GM12892 (cell line): ENCODE measurements around the gene AQP2.

Experiments used
- POLR2A ChIP-seq: IDR thresholded peaks from 2 replicates; pipeline ENCODE4 v1.6.1; 2011; ENCODE audit warnings: low read depth, low read length, control low read depth
- POLR2AphosphoS5 ChIP-seq: IDR thresholded peaks from 2 replicates; pipeline ENCODE4 v1.6.1; 2011; ENCODE audit warnings: low read depth, low read length, control low read depth
- TAF1 ChIP-seq: IDR thresholded peaks from 2 replicates; pipeline ENCODE4 v1.6.1; 2011; ENCODE audit warnings: low read depth, mild to moderate bottlenecking, control low read depth, low read length, borderline replicate concordance

DNA sequence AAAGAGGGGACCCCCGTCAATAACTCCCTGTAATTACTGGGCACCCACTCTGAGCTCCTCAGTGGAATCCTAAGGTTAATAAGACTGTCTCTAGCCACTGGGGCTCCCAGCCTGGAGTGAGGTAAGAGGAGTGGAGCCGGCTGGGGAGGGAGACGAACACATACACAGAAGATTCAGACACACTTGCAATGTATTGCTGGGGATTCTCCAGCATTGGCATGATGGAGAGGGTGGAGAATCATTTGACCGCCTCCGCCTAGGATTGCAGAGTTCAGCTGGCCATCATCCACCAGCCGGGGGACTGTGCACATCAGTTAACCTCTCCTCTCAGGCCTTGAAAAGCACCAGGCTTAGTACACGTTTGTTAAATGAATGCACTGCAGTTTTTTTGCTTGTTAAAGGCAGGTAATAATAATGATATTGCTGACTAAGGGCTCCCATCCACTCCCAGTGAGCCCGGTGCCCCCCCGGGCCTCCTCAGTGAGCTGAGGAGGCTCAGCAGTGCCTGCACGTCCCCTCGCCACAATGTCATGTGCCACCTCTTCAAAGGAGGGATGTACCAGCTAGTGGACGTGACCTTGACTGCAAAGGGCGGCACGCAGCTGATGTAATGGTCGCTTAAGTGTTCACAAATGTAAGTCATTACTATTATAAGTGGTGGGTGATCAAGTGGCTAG lies 26.5 kb upstream of the AQP2 start:
- TF ChIP-seq POLR2AphosphoS5 (no peak), POLR2A (no peak), TAF1 (no peak)
